Calu3 (cell line): ENCODE results near the gene EDN1. TPM values are rescaled to one million over a fixed set of nuclear protein-coding genes. Genes with fewer than 3 reads are reported as not detected.

Experiments
- BruUV-seq: library from RNA; stranded (reverse); fragments of 400-500 nt; replicated peaks from 2 replicates; lab custom pipeline; 2021; lab: Mats Ljungman, UMichigan
- CTCF ChIA-PET: fragments of 300-600 bp; sonication (Branson Sonifier 250); formaldehyde crosslinking; loops from one replicate; lab custom pipeline; 2022; ENCODE audit warnings: antibody characterized with exemption; lab: Charles Lee
- DNase-seq: peaks from one replicate; pipeline ENCODE4 v3.0.0; 2022
- H3K27ac Mint-ChIP-seq: one replicate; pipeline ENCODE4 v1.8.0; 2022; ENCODE audit warnings: mixed read lengths; ENCODE audit not compliant: unreplicated experiment
- H3K27me3 Mint-ChIP-seq: one replicate; pipeline ENCODE4 v1.8.0; 2022; ENCODE audit warnings: mixed read lengths; ENCODE audit not compliant: unreplicated experiment
- H3K36me3 Mint-ChIP-seq: one replicate; pipeline ENCODE4 v1.8.0; 2022; ENCODE audit warnings: mild to moderate bottlenecking, moderate library complexity, mixed read lengths; ENCODE audit not compliant: insufficient read depth, unreplicated experiment
- H3K4me1 Mint-ChIP-seq: one replicate; pipeline ENCODE4 v1.8.0; 2022; ENCODE audit warnings: mild to moderate bottlenecking, low read depth, mixed read lengths; ENCODE audit not compliant: unreplicated experiment
- H3K4me3 Mint-ChIP-seq: one replicate; pipeline ENCODE4 v1.8.0; 2022; ENCODE audit warnings: mild to moderate bottlenecking, low read depth, moderate library complexity, mixed read lengths; ENCODE audit not compliant: unreplicated experiment
- H3K9me3 Mint-ChIP-seq: one replicate; pipeline ENCODE4 v1.8.0; 2022; ENCODE audit warnings: low read depth, mixed read lengths; ENCODE audit not compliant: unreplicated experiment
- intact Hi-C: fragments of 100-400 bp; cut with micrococcal nuclease; formaldehyde crosslinking; loops from one replicate; pipeline ENCODE4 v1.10.0; 2022; ENCODE audit not compliant: unreplicated experiment
- total RNA-seq: library from RNA; stranded (reverse); gene quantifications from 2 replicates; pipeline ENCODE4 v1.2.3, GENCODE V29; 2022
- TF ChIP-seq, protein P1 (sequence below): fragments of 200-600 bp; IDR thresholded peaks from one replicate; pipeline ENCODE4 v1.8.0; 2022; ENCODE audit warnings: antibody characterized with exemption; ENCODE audit not compliant: unreplicated experiment

The EDN1 gene
- total RNA-seq, 1 experiment from 2014 or later: 40.6 TPM

DNA sequence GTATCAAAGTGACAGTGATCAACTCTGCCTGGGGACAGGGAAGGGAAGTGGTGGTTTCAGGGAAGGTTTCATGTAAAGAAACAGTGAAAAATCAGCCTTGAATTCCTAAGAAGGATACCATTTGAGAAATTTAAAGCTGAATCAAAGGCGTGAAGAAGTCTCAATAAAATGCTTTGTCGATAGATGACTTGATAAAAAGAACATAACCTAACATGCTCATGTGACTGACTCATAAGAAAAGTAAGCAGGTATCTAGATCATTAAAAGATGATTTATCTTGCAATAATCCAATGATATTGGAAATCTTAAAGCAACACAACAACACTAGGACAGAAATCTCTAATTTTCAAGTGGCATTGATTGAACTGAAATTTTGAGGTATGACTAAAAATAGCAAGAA is 14.3 kb downstream of the EDN1 start:
- H3K36me3 Mint-ChIP-seq: peaks cover 20% of the 10 kb centered on the region
- intact Hi-C loops: no loop called here
- no peak overlapping the region for H3K27ac Mint-ChIP-seq
- H3K4me3 Mint-ChIP-seq: no peak overlapping the region
- H3K9me3 Mint-ChIP-seq: no peaks in the 10 kb centered on the region
- no peak for DNase-seq
- TF ChIP-seq, protein P1, sequence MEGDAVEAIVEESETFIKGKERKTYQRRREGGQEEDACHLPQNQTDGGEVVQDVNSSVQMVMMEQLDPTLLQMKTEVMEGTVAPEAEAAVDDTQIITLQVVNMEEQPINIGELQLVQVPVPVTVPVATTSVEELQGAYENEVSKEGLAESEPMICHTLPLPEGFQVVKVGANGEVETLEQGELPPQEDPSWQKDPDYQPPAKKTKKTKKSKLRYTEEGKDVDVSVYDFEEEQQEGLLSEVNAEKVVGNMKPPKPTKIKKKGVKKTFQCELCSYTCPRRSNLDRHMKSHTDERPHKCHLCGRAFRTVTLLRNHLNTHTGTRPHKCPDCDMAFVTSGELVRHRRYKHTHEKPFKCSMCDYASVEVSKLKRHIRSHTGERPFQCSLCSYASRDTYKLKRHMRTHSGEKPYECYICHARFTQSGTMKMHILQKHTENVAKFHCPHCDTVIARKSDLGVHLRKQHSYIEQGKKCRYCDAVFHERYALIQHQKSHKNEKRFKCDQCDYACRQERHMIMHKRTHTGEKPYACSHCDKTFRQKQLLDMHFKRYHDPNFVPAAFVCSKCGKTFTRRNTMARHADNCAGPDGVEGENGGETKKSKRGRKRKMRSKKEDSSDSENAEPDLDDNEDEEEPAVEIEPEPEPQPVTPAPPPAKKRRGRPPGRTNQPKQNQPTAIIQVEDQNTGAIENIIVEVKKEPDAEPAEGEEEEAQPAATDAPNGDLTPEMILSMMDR: no peak
- no peaks in the 10 kb centered on the region for H3K27me3 Mint-ChIP-seq
- peaks cover 49% of the 10 kb centered on the region for H3K4me1 Mint-ChIP-seq
- no TSS peak for BruUV-seq
- CTCF ChIA-PET: no interaction called here

DNA sequence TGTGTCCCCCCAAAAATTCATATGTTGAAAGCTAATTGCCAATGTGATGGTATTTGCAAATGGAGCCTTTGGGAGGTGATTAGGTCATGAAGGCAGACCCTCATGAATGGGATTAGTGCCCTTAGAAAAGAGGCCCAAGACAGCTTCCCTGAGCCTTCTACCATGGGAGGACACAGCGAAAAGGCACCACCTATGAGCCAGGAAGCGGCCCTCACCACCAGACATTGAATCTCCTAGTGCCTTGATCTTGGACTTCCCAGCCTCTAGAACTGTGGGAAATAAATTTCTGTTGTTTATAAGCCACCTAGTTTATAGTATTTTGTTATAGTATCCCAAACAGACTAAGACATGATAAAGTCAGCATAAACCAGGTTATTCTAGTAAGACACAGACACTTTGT is 18.9 kb downstream of the EDN1 start:
- CTCF ChIA-PET: interaction anchor here (2.5 to 2.6 kb wide), 2 partner anchors 9 to 174 kb away, joined by 13 to 21 read pairs; no protein-coding TSS in a partner anchor
- intact Hi-C loops: no loop called here
- BruUV-seq: no TSS peak
- H3K27ac Mint-ChIP-seq: no peak overlapping the region
- DNase-seq: no peak
- TF ChIP-seq, protein P1: no peak
- H3K27me3 Mint-ChIP-seq: no peaks in the 10 kb centered on the region
- H3K4me1 Mint-ChIP-seq: peaks cover 56% of the 10 kb centered on the region
- H3K4me3 Mint-ChIP-seq: no peak overlapping the region
- H3K36me3 Mint-ChIP-seq: peaks cover 28% of the 10 kb centered on the region
- H3K9me3 Mint-ChIP-seq: no peaks in the 10 kb centered on the region

DNA sequence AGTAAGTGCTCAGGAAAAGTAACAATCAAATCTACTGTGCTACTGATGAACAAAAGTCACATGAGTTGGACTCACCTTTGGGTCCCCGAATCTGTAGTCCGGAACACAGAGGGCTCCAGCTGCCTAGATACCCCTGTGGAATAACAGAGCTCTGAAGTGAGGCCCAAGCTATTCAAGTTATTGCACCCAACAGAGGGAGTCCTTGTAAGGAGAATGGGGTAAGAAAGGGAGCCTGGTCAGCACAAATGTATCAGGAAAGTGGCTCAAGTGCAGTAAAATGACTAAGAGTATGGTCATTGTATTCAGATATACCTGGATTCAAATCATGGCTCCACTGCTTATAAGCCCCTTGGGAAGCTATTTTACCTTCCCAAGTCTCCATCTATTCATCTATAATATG is 20.9 kb downstream of the EDN1 start:
- H3K9me3 Mint-ChIP-seq: no peaks in the 10 kb centered on the region
- H3K27ac Mint-ChIP-seq: peak overlapping the region; percentile 86
- peak; percentile 59 for DNase-seq
- CTCF ChIA-PET: interaction anchor here (0.9 to 2.6 kb wide), 12 partner anchors 11 to 291 kb away, joined by 3 to 21 read pairs (median 6); partner anchors contain the start of gene EDN1
- BruUV-seq: no TSS peak
- H3K4me1 Mint-ChIP-seq: peaks cover 52% of the 10 kb centered on the region
- TF ChIP-seq, protein P1: no peak
- H3K36me3 Mint-ChIP-seq: peaks cover 30% of the 10 kb centered on the region
- H3K4me3 Mint-ChIP-seq: peak overlapping the region; percentile 57
- H3K27me3 Mint-ChIP-seq: no peaks in the 10 kb centered on the region
- intact Hi-C loops: loop anchor here (1.0 to 5.0 kb wide), 4 partner anchors 36 to 292 kb away; no protein-coding TSS in a partner anchor

DNA sequence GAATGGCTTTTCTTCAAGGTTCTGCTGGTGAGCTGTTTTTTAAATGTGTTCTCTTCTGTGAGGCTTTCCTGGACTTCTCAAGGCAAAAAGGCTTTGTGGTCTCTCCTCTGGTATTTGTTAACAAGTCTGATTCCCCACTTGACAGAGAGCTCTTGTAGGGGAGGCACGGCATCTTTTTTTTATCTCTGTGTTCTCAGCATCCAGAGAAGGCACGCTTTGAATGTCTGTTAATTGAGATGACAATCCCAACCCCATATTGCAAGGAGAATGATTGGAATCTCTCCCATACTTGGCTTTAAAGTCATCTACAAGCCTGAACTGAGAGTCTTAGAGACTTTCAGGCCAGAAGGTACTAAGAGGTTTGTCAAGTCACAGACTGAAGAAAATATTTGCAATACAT is 22.6 kb downstream of the EDN1 start:
- Mint-ChIP-seq H3K27me3 (no peaks in the 10 kb centered on the region), H3K4me1 (peaks cover 43% of the 10 kb centered on the region), H3K36me3 (peaks cover 28% of the 10 kb centered on the region), H3K27ac (peak overlapping the region; percentile 94), H3K4me3 (peak overlapping the region; percentile 44), H3K9me3 (no peaks in the 10 kb centered on the region)
- DNase-seq: no peak
- BruUV-seq: no TSS peak
- TF ChIP-seq, protein P1: no peak
- CTCF ChIA-PET: interaction anchor here (0.6 to 2.2 kb wide), 4 partner anchors 12 to 185 kb away, joined by 3 to 15 read pairs (median 4); no protein-coding TSS in a partner anchor
- intact Hi-C loops: loop anchor here (1.0 to 5.0 kb wide), 4 partner anchors 35 to 235 kb away; no protein-coding TSS in a partner anchor
